SK-N-SH (cell line): ENCODE results near the gene GPN3.

Source experiments
- CTCF ChIP-seq: fragments of 200-600 bp; sonication (generic); IDR thresholded peaks from 2 replicates; pipeline ENCODE4 v1.6.1; 2017; ENCODE audit warnings: antibody characterized with exemption, mild to moderate bottlenecking, moderate library complexity
- EZH2phosphoT487 ChIP-seq: fragments of 200-600 bp; sonication (generic); IDR thresholded peaks from 2 replicates; pipeline ENCODE4 v1.6.1; 2017; ENCODE audit warnings: low read depth, mixed run types, mild to moderate bottlenecking, antibody characterized with exemption, moderate library complexity, borderline replicate concordance
- GABPA ChIP-seq: IDR thresholded peaks from 2 replicates; pipeline ENCODE4 v1.4.0; 2012; ENCODE audit warnings: low read depth, mild to moderate bottlenecking
- IRF3 ChIP-seq: fragments of 150-350 bp; IDR thresholded peaks from 2 replicates; pipeline ENCODE4 v1.6.1; 2016; ENCODE audit warnings: mild to moderate bottlenecking, low read depth, low read length
- PBX3 ChIP-seq: IDR thresholded peaks from 2 replicates; pipeline ENCODE4; 2012
- POLR2AphosphoS5 ChIP-seq: IDR thresholded peaks from 2 replicates; pipeline ENCODE4 v1.6.1; 2012; ENCODE audit warnings: low read depth, low read length
- RFX5 ChIP-seq: IDR thresholded peaks from 2 replicates; pipeline ENCODE4 v1.6.1; 2012; ENCODE audit warnings: mild to moderate bottlenecking, improper control_type of control experiment, low read length
- YY1 ChIP-seq: IDR thresholded peaks from 2 replicates; pipeline ENCODE4 v1.4.0; 2012; ENCODE audit warnings: low read depth, mild to moderate bottlenecking

- TF ChIP-seq YY1 (no peak), CTCF (no peak), RFX5 (no peak), GABPA (no peak), POLR2AphosphoS5 (no peak), IRF3 (no peak), EZH2phosphoT487 (no peak), PBX3 (no peak)
These were observed 3.0 kb downstream of the GPN3 start for GRCh38 chr12:110465024-110465423.
